SIG-M5 treated with dmso at 0.1 percent for 504 hours (cell line): Measurements from ENCODE around the gene RRAD.

Source experiments
- DNase-seq: peaks from one replicate; lab custom pipeline; 2025; ENCODE audit not compliant: unreplicated experiment; lab: John Stamatoyannopoulos, UW

The RRAD gene

GRCh38 chr16:66918355-66918754 is 7.0 kb downstream of the RRAD start:
- no peak for DNase-seq

DNA sequence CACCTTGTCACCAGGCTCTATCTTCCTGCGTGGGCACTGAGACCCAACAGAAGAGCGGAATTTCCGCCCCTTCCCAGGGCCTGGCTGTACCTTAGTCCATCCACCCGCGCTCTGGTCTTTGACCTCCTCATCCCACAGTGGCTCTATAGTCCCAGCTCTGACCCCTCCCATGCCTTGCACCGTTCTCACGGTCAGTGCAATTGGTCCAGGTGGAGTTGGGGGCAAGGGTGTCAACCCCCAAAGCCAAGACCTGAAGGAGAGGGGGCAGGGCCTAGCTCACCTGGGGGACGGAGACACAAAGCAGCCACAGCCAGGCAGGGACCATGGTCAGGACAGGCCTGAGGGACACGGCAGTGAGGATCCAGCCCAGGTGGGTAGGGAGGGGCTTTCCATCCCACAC is 7.6 kb downstream of the RRAD start:
- no peak for DNase-seq

- no peak for DNase-seq
Observed at GRCh38 chr16:66916518-66916917, 8.8 kb downstream of the RRAD start.

GRCh38 chr16:66915041-66915440 is 10.3 kb downstream of the RRAD start:
- no peak for DNase-seq

- DNase-seq, result no peak
Observed at GRCh38 chr16:66914541-66914940, 10.8 kb downstream of the RRAD start.

DNA sequence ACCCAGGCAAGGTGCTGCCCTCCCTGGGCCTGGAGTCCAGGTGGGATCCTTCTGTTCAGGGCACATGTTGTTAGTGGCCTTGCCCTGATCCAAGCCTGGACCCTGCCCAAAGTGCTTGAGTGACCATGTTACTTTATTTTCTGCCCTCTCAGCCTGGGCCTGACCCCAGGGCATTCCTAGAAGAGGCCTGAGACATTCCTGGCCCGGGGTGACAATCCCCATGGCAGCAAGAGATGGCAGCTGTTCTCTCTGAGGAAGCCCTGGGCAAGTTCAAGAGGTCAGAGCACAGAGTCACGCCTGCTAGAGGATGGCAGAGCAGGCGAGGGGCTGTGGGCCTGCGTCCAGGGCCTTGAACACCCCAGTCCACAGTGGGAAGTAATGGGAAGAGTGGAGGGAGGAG is 11.6 kb downstream of the RRAD start:
- no peak for DNase-seq

GRCh38 chr16:66913081-66913480 is 12.3 kb downstream of the RRAD start:
- no peak for DNase-seq

DNA sequence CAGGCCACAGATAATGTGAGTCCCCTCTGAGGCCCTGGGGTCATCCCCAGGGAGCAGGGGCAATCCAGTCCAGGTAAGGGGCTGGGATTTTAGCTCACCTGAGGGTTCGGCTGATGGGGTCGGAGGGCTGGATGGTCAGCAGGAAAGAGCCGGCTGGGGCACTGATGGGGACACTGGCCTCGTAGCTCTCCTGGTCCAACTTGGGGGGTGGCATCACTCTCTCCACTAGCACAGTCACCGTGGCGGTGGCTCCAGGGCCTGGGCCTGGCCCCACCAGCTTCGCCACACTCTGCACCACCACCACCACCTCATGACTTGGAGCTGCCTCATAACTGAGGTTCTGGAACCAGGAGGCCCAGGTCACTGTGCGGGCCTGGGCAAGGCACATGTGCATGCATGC is 13.5 kb downstream of the RRAD start:
- no peak for DNase-seq

- no peak for DNase-seq
Observed at GRCh38 chr16:66911112-66911511, 14.2 kb downstream of the RRAD start.

DNA sequence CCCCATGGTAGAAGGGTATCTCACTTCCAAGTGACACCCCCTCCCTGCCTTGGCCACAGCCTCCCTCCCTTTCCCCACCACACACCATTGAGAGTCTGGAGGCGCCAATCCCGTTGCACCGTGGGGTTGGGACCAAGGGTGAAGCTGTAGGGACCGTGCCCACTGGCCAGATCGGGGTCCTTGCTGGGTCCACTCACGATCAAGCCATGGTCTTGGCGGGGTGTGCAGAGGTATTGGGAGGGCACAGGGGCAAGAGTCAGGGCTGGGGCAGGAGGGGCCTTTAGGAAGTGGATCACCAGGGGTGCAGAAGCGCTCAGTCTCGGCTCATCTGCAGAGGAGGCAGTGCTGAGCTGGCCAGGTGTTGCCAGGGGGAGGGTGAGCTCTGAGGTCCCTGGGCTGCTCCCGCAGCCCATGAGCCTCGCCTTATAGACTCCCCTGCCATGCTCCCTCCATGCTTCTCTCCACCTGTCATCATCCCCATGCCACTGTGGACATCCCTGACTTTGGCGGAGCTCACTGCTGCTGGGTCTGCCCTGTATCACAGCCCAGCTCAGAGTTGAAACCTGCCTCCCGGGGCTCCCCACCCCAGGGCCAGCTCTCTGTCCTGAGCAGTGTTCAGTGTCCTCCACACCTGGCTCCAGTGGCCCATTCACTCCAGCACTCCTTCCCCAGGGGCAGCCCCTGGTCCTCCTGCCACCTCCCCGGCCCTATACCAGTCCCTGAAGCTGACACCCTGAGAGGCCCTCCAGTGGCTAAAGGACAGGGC is 15.0 kb downstream of the RRAD start:
- DNase-seq, result no peak

DNA sequence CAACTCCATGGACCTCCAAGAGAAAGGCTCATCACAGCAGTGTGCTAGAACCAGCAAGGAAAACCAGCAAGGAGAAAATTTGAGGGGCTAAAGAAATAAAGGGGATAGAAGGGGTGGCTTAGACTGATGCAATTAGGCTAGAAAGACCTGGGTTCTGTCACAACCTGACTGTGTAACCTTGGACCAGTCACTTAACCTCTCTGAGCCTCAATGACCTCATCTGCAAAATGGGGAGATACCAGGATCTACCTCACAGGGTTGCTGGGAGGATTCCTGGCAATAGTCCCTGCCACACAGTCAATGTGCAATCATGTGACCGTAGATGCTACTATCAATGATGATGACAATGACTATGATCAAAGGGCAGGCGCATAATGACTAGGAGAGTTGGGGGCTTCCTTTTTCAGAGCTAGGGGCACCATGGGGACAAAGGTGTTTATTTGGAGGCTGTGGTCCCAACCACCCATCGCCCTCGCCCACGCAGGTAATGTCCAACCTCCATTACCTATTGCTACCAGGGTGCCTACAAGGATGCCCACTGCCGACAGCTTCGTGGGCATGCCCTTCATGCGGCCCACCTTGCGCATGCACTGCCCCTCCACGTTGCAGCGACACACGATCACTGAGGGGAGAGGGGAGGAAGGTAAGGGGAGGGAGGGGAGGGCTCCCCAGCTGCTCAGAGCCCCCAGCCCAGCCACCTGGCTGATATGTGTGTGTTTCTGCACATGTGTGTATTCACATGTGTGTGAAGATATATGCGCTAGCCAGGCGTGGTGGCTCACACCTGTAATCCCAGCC is 16.4 kb downstream of the RRAD start:
- DNase-seq, result no peak

GRCh38 chr16:66908116-66908515 is 17.2 kb downstream of the RRAD start:
- DNase-seq, result no peak

- no peak for DNase-seq
Observed at GRCh38 chr16:66906916-66907836, 18.2 kb downstream of the RRAD start.

GRCh38 chr16:66905633-66906539 is 19.4 kb downstream of the RRAD start:
- DNase-seq, result no peak

DNA sequence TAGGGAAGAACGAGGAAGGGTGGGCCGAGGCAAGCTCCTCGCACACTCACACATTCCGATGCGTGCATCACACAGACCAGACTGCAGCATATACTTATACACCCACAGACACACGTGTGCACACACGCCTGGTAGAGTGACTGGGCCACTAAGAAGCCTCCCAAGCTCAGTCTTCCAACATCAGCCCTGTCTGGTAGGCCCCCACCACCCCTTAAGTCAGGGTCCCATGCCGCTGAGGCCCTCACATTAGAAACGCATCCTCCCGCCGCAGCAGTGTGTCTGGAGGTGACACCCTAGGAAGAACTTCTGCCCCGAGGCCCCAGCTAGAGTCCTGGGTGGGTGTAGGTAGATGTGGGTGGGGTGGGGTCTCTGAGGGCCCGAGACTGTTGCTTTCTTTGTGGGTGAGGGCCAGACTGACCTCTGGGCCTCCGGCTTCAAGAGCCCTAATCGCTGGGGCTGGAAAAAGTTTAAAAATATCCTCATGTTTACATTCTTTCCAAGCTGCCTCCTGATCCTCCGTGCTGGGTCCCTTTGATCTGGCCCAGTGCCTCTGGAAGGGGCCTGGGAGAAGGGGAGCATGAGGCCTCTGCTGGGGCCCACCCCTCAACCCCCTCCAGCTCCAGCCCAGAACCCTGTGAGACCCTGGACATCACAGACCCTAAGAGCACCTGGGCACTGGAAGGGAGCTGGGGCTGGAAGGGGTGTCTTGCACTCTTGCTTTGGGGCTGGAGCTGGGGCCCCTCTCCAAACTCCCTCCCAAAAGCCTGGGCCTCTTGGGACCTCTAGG is 20.3 kb downstream of the RRAD start:
- no peak for DNase-seq

DNA sequence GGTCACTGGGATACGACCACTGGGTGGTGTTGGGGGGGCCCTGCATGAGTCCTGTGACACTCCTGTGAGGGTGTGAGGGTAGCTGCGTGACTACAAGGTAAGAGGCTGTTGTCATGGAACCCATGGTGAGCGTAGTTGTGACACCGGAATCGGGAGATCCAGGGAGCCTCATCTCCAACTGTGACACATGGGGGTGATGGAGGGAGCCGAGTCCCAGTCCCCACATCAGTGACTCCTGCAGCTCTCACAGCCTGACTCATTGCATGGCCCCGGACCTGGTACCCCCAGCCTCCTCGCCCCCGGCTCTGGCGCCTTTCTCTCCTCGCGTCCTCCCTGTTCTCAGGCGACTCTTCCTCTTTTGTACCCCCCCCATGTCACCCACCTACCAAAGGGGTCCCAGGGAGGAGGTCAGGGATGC is 20.9 kb downstream of the RRAD start:
- no peak for DNase-seq

DNA sequence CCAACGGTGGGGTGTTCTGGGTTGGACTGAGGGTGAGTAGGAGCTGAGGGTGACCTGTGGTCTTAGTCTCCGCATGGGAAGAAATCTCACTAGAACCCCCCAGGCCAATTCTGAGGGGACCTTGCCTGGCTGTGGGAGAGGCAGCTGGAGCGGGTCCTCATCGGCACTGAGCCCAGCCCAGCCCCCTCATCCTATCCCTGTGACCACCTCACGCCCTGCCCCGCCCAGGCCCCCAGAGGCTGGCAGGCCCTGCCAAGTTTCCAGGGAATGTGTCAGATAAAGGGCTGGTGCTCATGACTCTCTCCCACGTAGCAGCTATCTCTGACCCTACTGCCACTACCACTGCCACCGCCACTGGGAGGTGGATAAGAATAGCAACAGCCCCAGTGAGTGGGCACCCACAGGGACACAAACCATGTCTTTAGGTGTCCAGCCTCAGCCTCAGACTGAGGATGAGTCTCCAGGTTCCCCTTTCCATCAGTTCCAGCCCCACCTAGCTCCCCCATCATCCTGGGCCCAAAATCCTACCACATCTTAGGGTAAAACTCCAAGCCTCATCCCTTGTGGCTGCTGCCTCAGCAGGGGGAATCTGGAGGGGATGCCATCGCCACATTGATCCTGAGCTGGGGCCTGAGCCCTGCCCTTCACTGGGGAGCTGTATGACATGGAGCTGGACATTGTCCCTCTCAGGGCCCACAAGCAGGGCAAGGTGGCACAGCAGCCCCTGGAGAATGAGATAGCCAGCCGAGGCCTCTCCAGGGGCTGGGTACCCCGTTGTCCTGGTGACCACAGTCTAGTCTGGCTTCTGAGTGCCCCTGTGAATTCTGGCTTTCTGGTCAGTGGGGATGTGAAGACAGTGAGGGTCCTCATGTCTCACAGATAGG is 21.5 kb downstream of the RRAD start:
- no peak for DNase-seq

DNA sequence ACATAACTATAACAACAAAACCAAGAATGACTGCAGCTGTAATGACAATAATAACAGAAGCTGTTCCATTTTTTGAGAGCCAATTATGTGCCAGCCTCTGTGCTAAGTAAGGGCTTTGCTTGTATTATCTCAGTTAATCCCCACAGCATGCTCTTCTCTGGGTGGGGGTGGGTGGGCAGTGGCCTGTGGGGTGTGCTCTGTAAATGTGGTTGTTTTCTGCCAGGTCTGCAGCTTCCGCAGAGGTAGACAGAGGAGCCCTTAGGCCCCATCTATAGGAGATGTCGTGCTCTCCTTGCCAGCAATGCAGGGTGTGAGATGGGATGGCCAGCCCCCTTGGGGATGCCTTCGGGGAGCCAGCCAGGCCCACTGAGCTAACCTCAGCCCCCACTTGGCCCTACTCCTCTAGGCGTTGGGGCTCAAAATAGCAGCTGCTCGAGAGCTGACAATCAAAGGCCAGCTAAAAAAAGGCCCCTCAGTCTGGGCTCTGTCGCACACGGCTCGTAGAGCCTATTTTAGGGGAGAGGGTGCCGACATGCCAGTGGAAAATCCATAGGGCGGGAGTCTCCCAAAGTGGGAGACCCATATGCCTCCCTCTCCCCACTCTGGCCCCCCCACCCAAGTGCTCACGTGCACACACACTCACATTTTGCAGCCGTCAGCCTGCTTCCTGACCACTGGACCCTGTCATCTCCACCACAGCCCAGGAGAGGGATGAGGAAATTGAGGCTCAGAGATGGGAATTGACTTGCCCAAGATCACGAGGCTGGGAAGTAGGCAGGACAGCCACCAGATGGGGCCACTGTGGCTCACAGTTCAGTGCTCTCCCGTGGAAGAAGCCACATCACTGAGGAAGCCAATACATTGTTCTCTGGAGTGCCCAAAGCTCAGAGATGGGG is 22.4 kb downstream of the RRAD start:
- DNase-seq, result no peak
